Kasumi-1 (cell line): ENCODE results near the gene ULBP1.
"Not testable (repeated sequence)": the region's sequence is repeated elsewhere in the genome, so short reads cannot be mapped to it uniquely, and the experiment has no call there.

Experiments
- DNase-seq, 2 experiments: peaks; one replicate each; lab custom pipeline; 2025; lab: John Stamatoyannopoulos, UW

Gene ULBP1

DNA sequence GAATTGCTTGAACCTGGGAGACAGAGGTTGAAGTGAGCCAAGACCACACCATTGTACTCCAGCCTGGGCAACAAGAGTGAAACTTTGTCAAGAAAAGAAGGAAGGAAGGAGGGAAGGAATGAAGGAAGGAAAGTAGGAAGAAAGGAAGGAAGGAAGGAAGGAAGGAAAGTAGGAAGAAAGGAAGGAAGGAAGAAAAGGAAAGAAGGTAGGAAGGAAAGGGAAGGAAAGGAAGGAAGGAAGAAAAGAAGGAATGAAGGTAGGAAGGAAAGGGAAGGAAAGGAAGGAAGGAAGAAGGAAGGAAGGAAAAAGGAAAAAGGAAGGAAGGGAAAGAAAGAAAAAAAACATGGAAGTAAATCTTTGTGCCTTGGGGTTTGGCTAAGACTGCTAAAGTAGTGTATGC lies 11.7 kb downstream of the ULBP1 start:
- DNase-seq, result no peak

DNA sequence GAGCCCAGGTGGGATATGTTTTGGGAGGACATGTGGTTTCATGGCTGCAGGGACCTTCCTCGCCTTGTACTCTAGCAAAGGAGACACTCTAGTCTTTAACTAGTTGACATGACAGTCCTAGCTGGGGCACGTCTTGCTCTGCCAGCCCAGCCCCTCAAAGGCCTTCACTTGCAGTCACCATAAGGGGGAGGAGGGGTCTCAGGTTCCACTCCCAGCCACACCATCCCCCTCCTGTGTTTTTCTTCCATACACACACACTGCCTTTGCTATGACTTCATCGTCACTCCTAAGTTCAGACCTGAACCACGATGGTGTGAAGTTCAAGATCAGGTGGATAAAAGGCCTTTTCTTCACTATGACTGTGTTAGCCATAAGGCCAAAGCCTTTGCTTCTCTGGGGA lies 13.5 kb downstream of the ULBP1 start:
- DNase-seq, result no peak

DNA sequence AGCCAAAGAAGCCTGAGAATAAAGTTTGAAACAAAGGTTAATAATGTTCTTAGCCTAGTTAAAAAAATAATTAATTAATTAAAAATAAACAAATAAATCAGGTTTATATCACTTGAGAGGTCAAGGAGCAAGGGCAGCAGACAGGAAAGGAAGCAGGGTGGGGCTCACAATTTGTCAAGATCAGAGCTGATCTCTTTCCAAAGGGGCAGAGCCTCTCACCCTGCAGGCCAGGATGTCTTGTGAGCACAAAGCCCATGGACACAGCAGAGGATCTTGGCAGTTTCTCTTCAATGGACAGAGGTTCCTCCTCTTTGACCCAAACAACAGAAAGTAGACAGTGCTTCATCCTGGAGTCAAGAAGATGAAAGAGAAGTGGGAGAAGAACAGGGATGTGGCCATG lies 14.9 kb downstream of the ULBP1 start:
- no peak for DNase-seq

DNA sequence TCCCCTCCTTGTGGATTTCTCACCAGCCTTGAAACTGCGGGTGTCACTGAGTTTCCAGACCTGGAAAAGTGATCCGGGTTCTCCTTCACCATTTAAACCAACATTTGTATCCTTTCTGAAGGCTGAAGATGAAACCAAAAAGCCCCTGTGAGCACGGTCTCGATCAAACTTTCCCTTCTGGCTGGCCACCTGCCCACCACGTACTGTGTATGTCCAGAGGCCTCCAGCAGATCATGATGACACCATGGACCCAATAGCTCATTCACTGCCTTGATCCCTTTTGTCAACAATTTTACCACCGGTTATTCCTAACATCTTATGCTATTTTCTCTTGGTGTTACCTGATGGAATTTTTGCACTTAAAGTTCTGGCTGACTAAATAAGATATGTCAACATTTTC lies 15.6 kb downstream of the ULBP1 start:
- no peak for DNase-seq

DNA sequence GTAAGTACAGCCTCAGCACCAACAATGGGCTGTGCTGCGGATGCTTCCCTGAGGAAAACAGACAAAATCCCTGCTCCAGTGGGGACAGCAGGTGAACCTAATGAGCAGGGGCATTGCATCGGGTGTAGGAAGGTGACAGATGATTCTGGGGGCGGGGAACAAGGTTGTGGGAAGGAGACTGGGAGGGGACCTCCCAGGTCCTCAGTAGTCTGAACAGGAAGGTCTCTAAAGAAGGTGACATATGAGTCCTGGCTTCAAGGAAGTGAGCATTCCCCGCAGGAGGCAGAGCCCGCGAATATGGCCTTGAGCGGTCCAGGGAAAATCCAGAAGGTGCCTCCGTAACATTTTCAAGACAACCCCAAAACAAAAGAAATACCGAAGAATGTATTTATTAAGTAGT lies 19.4 kb downstream of the ULBP1 start:
- DNase-seq, result no peak

DNA sequence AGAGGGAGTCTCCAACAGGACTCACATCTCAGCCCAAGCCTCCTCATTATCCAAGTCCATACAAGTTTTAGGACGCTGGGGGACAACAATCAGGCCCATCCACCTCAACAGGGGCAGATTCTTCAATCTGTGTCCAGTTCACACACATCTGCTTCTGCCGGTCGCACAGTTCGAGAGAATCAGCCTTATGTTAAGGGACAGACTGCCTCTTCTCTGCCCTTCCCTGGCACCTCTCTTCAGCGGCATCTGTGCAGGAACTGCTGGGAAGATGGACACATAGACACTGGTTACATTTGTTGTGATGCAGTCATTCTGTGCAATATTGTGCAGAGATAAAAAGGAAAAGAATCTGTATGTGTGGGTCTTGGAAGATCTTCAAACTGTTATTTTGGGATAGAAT lies 21.0 kb downstream of the ULBP1 start:
- no peak for DNase-seq

DNA sequence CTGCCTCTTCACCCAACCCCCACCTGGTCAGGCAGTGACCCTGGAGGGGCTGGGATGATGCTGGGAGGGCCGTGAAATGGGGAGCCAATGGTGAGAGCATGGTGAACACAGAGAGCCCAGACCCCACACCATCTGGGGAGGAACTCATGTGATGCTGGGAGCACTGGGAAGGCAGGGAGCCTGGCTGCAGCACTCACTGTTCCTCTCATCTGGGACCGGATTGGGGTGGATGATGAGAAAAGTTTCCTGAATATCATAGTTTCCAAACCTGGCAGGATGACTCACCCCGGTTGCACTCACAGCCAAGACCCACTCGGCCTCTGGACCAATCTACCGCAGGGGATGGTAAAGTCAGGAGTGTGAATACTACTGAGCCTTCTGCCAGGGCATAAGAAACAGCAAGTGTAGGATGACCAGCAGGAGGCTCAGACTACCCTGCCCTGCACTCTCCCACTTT lies 21.8 kb downstream of the ULBP1 start:
- no peak for DNase-seq

DNA sequence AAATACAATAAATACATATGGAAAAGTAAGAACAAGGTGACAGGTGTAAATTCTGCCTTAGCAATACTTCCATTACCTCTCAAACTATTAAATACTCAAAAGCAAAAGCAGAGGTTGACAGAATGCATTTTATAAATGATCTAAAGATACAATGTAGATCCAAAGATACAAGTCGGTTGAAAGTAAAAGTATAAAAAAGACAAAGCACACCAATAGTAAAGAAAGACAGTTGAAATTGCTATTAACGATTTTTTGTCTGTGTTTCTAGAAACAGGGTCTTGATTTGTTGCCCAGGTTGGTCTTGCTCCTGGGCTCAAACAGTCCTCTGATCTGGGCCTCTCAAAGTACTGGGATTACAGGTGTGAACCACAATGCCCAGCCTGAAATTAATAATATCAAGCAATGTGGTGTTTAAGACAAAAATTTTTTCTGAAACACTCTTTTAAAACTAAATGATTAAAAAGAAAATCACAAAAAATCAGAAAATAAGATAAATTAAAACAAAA lies 23.9 kb downstream of the ULBP1 start:
- no peak for DNase-seq

DNA sequence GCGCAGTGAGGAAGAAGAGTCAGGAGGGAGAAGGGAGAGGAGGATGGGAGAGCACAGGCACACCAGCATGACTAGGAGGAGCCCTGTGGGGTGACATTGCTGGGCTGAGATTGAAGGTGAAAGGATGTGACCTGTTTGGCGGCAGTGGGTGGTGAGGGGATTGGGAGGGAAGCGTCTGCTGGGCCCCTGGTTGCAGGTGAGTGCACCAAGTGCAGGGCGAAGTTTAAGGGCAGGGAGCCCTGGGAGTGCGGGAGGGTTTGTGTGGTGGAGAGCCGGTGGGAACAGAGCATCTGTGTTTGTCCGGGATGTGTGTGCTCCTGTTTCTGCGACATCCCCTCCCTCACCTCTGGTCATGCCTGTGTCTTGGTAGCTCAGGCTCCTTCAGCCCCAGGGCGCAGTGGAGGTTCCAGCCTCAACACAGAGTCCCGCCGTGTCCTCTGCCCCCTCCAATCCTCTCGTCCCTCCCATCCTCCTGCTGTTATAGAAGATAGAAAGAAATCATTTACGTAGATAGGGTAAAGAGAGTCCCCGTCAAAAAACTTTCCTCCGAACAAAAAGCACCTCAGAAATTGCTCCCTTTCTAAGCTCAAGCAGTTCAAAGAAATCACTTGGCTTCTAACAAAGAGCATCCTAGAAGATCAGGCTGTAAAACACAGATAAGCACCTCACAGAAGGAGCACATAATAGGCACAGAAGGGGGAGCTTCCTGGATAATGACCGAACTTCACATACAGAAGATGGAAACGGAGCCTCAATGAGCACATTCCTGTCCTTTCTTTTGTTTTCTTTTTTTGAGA lies 25.0 kb downstream of the ULBP1 start:
- DNase-seq, result no peak

DNA sequence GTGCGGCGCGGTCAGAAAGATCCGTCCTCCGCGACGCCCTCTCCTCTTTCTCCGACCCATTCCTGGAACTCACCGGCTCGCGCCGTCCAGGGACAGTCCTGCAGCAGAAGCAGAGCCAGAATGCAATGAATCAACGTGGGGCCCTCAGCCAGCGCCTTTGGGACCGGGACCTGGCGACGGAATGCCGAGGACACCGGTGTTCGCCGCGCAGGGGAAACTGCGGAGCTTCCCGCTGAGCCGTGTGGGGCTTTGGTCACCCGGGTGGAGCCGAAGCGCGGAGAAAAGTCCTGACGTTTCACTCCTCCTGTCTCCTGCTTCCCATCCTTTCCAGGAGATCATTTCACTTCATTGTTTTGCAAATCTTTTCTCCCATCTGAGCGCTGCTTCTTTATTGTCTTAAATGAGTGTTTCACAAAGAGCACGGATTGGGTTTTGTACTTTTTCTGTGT lies 26.5 kb downstream of the ULBP1 start:
- DNase-seq, result no peak

DNA sequence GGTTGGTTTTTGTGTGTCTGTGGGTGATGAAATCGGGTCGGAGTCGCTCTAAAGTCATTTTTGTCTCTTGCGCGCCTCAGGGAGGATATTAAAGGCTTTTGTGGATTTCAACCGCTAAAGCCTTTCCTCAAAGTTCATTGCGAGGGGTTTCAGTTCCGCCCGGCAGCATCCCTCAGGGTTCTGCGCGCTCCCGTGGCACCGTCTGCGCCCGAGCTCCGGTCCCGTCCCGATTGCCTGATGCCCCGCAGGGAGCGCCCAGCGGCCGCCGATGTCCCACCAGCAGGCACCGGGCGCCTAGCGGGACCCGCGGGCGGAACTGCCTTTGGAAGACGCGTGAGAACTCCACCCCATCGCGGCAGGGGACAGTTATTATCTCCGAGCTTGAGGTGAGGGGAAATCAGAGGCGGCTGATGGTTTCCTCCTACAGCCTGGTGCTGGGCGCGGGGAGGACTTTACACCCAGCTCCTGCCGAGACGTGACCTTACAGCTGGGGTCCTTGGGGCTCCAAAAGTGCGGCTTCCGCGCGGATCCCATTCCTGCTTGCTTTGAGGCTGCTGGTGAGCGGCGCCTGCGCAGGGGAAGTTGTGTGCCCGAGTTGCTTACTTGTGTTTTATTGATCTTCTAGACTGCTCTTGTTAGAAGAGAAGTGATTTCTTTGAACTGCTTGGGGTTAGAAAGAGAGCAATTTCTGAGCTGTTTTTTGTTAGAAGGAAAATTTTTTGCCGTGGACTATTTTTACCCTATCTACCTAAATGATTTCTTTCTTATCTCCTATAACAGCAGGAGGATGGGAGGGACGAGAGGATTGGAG lies 27.1 kb downstream of the ULBP1 start:
- no peak for DNase-seq

DNA sequence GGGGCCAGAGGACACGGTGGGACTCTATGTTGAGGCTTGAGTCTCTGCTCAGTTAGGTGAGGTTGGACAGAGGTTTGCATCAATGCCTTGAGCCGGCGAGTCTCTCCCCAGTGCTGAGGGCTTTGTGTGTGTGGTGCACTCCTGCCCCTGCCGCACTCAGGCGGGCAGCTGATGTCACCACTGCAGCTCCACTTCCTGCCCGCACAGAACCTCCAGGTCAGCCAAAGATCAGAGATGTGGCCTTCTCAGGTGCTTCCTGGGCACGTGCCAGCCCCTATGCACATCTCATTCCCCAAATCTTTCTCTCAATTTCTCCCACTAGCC lies 27.7 kb downstream of the ULBP1 start:
- DNase-seq, result not testable (repeated sequence)

DNA sequence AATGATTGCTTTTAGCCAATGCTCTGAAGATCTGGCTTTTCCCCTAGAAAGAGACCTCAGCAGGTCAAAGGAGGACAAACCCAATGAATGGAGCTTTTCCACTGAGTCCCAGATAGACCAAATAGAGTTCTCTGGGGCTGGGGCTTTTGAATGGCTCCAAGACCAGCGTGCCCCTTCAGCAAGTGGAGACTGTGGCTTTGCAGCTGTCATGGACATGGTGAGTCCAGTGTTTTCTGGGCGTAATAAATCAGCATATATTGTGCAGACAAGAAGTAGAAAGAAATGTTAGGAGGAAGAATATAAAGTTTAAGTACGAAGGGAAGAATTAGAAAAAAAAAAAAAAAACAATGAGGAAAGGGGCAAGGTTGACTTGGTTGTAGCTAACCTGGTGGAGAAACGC lies 28.1 kb downstream of the ULBP1 start:
- DNase-seq, result no peak

DNA sequence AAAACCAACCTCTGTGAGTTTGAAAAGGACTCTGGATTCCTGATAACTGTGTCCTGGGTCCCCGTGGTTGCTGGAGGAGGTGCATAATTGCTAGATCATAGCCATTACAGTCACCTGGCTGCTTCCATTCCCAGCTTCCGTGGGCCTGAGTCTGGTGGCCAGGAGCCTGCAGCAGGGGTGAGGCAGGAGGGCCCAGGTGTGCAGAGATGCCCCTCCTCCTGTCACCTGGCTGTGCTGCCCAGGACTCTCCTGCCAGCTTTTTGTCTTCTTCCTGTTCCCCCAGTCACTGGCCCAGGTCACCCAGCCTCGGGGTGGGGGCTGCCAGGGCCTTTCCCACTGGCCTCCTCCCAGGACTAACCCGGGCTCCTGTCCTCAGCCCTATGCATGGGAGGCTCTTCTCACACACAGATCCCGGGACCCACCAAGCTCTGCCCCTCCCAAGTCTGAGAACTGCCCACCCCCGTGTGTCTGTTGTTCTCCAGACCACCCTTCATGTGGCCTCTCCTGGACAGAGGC lies 31.6 kb downstream of the ULBP1 start:
- no peak for DNase-seq

DNA sequence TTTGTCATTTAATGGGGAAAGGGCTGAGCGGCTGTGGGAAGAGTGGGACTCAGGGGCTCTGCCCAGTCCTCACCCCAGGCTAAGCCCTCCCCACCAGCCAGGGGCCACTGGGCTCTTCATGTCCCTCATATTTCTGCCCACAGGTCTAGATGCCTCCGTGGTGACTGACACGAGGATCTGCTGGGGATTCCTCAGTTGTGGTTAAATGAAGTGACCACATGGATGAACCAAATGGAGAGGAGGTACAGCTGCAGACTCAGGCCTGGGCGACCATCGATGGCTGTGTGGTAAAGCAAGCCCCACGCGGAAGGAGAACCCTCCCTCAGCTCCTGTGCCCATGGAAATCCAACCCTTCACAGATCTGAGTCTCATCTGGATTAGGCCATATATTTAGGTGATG lies 32.2 kb downstream of the ULBP1 start:
- DNase-seq, result no peak

DNA sequence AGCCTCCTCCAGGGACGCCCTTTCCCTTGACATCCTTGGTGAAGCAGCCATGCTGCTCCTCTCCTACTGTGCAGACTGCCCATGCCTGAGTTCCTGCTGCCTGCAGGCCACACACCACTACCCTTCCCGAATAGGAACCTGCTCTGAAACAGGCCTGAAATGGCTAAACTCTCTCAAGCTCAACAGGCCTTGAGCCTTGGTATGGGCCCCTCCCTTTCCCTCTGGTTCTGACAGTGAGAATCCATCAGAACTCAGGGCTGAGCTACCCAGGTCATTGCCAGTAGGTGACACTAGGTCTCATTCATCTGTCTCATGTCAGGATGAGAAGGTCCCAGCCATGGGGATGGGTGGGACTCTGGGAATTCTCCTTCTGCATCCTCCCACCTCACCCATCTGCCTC lies 35.9 kb downstream of the ULBP1 start:
- DNase-seq, result no peak

DNA sequence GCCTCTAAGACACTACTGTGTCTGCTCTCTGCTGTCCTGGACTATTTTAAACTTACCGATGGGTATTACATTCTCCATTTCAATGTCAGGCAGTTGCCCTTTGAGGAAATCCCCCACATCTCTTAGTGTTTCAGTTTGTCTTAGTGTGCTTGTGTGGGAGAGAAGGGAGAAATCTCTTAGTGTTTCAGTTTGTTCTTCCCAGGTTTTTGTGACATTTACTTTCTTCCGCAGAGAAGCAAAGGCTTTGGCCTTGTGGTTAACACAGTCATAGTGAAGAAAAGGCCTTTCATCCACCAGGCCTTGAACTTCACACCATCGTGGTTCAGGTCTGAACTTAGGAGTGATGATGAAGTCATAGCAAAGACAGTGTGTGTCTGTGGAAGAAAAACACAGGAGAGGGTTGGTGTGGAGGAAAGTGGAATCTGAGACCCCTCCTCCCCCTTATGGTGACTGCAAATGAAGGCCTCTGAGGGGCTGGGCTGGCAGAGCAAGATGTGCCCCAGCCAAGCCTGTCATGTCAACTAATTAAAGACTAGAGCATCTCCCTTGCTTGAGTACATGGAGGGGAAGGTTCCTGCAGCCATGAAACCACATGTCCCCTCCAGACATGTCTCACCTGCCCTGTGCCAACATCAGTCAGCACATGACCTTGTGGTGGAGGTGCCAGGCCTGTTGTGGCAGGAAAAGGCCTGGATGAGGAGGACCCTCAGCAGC lies 37.7 kb downstream of the ULBP1 start:
- DNase-seq, result no peak

DNA sequence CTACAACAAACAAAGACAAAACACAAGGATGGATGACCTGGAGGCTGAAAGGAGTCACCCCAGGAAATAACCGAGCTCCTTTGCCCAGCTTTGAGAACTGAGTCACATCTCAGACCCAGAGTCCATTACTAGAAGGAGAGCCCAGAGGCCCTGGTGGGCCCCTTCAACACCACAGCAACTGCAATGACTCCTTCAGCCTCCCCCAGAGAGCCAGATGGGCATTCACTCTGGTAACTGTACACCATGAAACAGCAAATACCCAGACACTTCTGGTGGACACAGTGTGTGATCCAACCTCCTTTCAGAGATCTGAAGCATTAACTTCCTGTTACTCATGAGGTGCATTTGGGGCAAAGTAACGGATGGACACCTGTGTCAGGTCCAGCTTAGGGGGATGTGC lies 39.0 kb downstream of the ULBP1 start:
- DNase-seq, result no peak

DNA sequence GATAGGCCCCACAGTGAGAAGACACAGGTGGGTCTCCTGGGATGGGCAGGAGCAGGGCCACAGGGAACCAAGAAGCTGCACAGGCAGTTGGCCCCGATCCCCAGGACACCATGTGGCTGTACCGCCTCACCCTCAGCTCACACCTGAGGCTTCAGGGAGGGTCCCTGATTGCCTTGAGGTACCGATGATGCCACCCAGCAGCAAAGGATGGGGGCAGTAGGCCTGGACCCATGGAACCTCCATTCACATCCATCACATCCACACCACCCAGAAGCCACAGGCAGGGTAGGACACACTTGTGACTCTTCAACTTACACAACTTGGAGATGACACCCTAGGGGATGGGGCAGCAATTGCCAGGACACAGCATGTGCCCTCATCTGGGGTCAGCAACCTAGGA lies 39.9 kb downstream of the ULBP1 start:
- not testable (repeated sequence) for DNase-seq

DNA sequence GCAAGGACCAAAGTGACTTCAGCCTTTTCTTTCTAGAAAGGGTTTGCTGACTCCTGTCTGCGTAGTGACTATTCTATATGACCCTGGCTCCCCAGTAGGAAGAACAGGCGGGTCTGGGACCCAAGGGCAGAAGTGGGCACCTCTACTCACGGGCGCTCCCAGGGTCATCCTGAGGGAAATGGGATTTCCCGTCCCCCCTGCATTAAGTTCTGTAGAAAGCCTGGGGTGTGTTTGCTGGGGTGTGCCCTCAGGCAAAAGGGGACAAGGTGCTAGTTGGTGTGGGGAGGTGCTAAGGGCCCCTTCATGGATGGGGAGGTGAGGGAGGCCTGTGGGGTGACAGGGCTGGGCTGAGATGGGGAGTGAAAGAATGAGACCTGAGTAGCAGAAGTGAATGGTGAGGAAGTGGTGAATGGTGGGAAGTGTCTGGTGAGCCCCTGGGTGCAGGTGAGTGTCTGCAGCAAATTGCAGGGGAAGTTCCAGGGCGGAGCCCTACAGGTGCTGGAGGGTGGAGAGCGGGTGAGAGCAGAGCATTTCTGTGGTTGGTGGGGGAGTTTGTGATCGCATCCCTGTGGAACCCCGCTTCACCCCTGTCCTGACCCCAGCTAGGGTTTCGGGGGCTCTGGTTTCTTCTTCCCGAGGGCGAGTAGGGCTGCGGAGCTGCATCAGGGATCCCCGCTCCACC lies 40.5 kb downstream of the ULBP1 start:
- DNase-seq, result no peak

DNA sequence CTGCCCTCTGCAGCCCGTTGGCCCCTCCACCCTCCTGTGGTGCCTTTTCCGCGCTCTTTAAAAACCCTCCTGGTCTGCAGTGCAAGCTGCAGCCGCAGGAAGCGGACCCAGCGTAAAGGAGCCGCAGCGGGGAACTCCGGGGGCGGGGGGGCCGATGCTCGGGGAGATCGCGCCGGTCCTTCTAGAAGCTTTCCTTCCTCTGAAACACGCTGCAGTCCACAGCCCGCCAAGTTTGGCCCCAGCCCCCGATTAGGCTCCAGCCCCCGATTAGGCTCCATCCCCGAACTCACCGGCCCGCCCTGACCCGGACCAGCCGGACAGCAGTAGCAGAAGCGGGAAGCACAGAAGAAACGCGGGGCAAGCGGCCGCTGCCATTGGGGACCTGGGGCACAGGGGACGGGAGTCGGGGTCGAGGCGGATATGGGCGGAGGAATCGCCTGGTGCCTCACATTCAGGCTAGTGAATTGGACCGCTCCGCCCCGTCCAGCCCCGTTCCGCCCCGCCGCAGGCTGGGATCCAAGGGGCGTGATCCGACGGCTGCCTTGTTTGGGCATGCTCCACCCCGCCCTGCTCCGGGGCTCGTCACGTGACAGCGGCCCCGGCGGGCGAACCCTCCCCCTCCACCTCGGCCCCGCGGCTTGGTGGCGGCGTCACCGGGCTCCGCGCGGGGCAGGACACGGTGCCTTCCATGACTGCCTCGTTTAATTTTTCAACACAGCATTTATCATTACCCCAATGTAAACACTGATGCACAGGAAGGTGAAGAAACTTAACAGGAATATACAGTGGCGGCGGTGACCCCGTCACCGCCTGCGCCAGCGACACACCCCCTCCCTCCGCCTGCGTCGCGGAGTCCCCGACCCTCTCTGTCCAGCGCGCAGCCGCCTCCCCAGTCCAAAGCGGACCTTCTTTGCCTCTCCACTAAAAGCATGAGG lies 41.3 kb downstream of the ULBP1 start:
- peak; percentile 86 to 87 for DNase-seq
